Measurements from ENCODE around the gene SLC25A34.
A peak's percentile ranks its signal among the peaks of the same experiment; 100 is the strongest.

Gene SLC25A34

DNA sequence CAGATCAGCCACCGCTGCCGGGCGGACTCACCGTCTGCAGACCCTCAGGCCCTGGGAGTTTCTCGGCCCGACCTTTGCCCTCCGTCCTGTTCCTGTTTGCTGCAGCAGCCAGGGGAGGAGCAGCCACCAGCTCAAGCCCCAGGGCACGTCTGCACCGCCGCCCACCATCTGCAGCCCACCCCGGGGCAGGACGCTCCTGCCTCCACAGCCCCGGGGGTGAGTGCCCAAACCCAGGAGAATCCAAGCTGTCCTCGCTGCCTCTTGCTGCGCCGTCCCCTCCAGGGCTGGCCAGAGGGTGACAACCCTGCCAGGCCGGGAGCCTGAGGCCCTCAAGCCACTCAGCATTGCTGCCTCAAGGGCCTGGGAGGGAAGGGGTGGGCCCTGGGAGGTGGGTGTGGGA is 1.2 kb upstream of the SLC25A34 start:
- DNase-seq = no peak

- DNase-seq = no peak
Observed at GRCh38 chr1:15735304-15736037, 587 bp upstream of the SLC25A34 start.

GRCh38 chr1:15736892-15737261 is 819 bp downstream of the SLC25A34 start:
- no peak for DNase-seq

- no peak for DNase-seq
Observed at GRCh38 chr1:15737324-15738319, 1.6 kb downstream of the SLC25A34 start.

- no peak for DNase-seq
Observed at GRCh38 chr1:15738416-15739113, 2.5 kb downstream of the SLC25A34 start.

DNA sequence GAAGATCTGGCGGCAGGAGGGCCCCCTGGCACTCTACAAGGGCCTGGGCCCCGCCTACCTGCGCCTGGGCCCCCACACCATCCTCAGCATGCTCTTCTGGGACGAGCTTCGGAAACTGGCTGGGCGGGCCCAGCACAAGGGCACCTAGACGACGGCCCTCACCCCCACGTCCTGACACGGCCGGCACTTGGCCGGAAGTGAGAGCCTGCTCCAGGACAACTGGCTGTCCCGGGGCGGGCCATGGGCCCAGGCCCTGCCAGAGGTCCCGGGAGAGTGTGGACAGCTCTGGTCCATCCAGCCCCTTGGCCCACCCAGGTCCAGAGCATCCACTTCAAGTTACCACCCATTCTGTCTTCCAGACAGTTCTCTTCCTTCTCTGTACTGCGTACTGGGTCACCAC is 3.2 kb downstream of the SLC25A34 start:
- DNase-seq = no peak

- no peak for DNase-seq
Observed at GRCh38 chr1:15739745-15740144, 3.7 kb downstream of the SLC25A34 start.

- peak; percentile 66 for DNase-seq
Observed at GRCh38 chr1:15740924-15741850, 5.1 kb downstream of the SLC25A34 start.

DNA sequence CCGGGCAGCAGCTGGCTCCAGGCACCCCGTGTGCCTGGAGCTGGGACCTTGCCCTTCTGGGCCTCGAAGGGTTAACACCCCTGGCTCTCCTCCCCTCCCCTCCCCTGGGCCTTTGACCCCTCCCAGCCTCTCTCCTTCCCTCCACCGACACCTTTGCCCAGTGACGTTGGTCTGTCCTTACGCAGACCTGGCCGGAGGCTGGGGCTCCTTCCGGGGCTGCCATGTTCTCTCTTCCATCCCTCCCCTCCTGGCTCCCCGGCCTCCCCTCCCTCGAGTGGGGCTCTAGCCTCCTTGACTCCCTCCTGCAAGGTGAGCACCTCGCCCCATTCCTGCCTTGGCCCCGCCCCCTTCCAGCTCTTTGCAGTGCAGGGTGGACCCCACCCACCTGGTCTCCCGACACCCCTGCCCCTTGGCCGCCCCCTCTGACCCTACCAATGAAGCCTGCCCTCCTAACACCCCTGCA is 6.3 kb downstream of the SLC25A34 start, which contains the start of gene TMEM82:
TMEM82 (plus strand) TSS at position 161 of the 463 bp plus-strand sequence; CDS start at position 222, 61 bp downstream.
- DNase-seq = no peak

- DNase-seq = no peak
Observed at GRCh38 chr1:15744122-15744679, 8.1 kb downstream of the SLC25A34 start.

- DNase-seq = no peak
Observed at GRCh38 chr1:15747378-15747777, 11.3 kb downstream of the SLC25A34 start.

GRCh38 chr1:15748264-15748663 is 12.2 kb downstream of the SLC25A34 start:
- no peak for DNase-seq

- no peak for DNase-seq
Observed at GRCh38 chr1:15748690-15749398, 12.8 kb downstream of the SLC25A34 start.

DNA sequence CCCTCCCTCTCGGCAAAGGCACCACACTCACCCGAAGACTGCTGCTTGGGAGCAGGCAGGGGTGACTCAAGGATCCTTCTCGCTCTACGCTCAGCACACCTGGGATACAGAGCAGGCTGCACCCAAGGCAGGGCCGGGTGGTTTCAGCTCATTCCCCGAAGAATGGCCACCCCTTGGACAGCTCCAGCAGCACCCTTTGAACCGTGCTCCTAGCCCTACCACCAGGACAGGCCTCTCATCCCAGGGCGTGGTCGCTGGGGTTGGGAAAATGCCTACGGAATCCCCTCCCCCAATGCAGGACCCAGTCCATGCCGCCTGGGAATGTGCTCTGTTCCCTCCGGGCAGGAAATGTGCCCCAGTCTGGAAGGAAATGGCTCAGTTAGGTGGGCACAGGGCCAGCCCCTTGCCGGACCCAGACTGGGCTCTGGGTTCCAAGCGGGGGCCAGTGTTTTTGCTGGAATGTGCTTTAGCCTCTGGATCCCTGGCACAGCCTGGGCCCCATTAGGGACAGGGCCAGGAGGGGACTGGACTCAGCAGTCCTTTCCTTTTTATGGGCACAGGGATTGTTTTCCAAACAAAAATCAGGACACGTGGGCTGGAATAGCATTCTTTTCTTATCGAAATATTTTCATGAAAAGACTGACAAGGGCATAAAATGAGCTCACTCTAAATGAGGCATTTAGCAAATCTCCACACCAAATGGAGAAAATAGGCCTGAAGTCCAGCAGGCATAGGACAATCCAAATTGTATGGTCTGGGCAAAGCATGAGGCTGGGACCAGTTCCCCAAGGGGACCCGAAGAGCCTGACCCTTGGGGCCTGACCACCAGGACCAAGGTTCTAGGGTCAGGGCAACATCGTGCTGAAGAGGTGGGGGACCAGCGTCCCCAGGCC is 13.6 kb downstream of the SLC25A34 start:
- peak; percentile 27 for DNase-seq

DNA sequence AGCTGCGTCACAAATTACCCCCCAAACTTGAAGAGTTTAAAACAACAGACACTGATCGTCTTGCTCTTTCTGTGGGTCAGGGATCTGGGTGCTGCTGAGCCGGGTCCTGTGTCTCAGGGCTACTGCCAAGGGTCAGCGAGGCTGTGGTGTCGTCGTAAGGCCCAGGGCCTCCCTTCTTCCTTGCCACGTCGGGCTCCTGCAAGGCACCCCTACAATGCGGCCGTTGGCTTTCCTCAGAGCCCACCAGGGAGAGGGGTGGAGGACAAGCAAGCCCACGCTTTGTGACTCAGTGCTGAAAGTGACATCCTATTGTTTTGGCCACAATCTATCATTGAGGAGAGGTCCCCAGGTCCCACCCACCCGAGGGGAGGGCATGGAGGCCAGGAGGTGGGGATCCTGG is 14.9 kb downstream of the SLC25A34 start:
- no peak for DNase-seq

DNA sequence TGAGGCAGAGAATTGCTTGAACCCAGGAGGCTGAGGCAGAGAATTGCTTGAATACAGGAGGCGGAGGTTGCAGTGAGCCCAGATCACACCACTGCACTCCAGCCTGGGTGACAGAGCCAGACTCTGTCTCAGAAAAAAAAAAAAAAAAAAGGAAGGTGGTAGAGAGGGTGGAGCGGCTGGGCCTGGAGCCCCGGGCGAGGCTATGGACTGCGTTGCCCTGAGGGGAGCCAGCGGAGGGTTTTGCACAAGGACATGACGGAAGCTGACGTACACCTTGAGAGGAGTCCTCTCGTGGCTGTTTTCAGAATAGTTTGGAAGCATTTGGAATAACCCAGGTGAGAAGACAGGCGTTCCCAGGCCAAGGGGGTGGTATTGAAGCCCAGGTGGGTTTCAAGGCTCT is 15.7 kb downstream of the SLC25A34 start:
- peak; percentile 13 for DNase-seq

GRCh38 chr1:15753776-15754175 is 17.7 kb downstream of the SLC25A34 start:
- DNase-seq = peak; percentile 20

GRCh38 chr1:15755021-15755645 is 19.1 kb downstream of the SLC25A34 start:
- DNase-seq = no peak

DNA sequence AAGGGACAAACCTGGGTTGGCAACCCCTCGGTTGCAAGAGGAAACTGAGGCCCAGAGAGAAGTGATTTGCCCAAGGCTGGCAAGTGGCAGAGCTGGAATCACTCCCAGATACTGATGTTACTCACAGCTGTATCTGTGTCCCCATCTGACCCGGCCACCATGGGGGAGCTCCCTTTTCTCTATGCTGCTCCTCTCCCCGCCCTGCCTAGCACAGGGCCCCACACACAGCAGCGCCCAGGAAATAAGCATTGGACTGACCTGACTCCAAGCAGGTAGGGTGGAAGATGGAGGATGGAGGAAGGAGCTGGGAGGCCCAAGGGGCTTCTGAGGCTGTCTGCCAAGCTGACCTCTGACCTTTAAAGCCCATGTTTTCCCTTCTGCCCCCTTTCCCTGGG is 19.6 kb downstream of the SLC25A34 start:
- DNase-seq = no peak

Measured in right hindlimb (tissue), 1 donor.